Activated T-helper 1 cell treated with Interleukin-2 at 50 U/mL for 16 hours (primary cell): ENCODE results near the gene SEPTIN12.
A peak's percentile ranks its signal among the peaks of the same experiment; 100 is the strongest.

Source experiments
- DNase-seq: peaks from one replicate; pipeline ENCODE4 v3.0.0-alpha.2; 2020; ENCODE audit warnings: low read depth

The SEPTIN12 gene

DNA sequence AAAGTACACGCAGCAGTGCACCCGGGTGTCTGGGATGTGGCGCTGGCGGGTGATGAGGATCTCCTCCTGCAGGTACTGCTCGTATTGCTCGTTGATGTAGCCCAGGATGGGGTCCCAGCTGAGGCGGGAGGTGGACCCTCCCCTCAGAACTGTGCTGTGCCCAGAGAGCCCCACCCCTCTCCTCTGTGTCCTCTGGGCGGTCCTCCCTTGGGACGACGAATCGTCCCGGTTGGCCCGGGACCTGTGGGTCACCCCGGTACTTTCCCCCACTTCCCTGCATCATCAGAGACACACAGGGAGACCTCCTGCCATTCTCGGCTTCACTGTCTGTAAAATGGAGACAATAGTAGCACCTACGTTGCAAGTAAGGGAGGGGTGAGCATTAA, 4.2 kb downstream of the SEPTIN12 start:
- DNase-seq: no peak

DNA sequence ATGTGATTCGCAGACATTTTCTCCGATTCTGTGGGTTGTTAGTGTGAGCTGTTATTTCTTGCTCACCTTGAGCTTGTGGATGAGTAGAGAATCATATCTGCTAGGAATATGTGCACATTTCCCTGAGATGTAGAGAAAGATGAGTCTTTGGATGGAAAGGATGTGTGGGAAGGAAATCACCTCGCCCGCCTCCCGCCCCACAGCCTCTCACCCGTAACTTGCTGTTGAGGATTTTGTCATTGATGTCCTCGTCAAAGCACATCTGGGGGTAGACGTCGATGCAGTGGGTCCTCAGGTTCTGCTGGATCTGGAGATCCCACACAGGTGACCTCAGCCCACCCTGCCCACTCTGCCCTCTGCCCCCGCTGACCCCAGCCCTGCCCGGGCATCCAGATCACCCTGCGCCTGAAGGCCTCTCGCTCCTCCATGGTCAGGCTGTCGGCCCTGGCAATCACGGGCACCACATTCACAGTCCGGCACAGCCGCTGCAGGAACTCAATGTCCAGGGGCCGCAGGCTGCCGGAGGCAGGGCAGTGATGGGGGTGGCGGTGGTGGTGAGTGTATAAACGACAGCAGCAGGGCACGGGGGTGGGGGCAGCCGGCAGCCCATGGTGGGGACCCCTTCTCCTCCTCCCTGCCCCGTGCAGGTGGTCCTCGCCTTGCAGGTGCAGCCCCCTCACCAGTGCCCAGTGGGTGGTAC, 4.7 kb downstream of the SEPTIN12 start:
- DNase-seq: no peak

DNA sequence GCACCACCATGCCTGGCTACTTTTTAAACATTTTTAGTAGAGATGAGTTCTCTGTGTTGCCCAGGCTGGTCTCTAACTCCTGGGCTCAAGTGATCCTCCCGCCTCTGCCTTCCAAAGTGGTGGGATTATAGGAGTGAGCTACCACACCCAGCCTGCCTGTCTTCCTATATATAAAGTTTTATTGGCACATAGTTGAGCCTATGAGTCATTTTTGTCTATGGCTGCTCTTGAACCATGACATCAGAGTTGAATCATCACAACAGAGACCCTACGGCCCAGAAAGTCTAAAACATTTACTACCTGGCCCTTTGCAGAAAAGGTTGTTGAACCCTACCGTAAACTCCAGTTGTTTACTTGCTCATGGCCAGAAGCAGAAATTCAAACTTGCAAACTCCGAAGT, 7.9 kb downstream of the SEPTIN12 start:
- DNase-seq: no peak

DNA sequence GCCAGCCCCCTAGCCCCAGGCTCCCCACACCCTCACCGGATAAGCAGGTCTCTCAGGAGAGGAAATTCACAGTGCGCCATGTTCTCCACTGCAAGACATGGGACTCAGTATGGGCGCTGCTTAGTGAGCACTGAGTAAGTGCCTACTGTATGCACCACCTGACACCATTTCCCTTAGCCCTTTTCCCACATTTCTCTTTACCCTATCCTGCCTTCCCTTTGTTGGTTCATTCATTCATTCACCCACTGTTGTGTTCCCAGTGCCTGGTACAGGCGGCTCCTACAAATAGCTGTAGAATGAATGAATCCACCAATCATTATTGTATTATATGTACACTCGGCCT, 10.1 kb downstream of the SEPTIN12 start:
- DNase-seq: no peak

DNA sequence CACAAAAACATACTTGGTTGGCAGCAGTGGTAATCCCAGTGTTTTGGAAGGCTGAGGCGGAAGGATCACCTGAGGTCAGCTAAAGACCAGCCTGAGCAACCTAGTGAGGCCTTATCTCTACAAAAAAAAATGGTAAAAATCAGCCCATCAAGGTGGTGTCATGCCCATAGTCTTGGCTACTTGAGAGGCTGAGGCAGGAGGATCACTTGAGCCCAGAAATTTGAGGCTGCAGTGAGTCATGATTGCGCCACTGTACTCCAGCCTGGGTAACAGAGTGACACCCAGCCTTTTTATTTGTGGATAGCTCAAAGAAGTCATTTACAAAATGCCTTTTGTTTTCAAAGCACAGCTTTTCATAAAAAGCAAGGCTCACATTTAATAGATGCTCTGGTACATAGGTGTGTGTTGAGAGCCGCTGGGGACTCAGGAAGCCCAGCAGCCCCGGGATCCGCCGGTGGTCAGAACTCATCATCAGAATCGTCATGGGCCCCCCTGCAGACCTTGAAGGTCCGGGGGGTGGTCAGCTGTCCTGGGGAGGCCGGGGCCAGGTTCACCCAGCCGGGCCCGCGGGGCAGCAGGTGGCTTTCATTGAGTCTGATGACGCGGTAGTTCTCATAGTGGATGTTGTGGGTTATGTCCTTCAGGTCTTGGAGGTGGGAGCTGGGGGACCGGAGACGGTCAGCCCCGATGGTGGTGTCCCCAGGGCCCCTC, 10.7 kb downstream of the SEPTIN12 start:
- DNase-seq: no peak

DNA sequence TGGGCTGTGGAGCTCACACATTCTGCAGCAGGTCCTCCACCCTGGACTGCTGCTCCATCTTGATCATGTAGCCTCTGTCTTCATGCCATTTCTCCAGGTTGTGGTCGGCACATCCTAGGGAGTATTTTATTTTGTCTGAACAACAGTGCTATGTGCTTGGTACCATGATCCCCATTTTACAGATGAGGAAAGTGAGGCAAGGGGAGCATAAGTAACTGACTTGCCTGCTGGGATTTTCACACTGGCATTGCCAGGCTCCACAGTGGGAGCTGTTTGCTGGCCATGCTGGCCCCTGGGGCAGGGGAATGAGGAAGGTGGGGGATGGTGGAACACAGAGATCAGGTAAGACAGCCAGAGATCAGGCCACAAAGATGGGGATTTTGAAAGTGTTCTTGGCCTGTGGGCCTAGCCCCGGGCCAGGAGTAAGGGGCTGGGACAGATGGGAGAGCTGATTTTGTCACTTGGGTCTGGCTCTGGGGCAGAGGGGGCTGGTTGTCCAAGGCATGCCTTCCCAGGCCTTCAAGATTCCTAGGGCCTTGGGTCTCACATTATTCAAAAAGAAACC, 11.9 kb downstream of the SEPTIN12 start:
- no peak for DNase-seq

DNA sequence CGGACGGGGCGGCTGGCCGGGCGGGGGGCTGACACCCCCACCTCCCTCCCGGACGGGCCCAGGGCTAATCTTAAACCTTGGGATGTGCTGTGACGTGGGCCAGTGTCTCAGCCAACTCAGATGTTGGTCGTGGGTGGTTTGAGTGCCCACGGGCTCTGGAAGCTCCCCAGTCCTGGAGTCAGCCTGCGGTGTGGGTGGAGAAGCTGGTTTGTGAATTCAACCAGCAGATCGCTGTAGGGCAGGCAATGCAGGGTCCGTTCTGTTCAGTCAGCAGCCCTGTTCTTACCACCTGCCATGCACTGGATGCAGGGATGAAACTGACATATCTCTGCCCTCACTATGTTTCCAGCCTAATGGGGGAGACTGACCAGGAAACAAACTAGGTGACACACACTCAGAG, 13.1 kb downstream of the SEPTIN12 start:
- no peak for DNase-seq

DNA sequence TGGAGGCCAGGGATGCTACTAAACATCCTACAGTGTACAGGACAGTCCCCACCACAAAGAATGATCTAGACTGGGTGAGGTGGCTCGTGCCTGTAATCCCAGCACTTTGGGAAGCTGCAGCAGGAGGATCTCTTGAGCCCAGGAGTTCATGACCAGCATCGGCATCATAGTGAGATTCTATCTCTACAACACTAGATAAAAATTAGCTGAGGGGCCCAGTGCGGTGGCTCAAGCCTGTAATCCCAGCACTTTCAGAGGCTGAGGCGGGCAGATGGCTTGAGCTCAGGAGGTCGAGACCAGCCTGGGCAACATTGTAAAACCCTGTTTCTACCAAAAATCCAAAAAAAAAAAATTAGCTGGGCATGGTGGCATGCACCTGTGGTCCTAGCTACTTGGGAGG, 15.8 kb downstream of the SEPTIN12 start:
- no peak for DNase-seq

DNA sequence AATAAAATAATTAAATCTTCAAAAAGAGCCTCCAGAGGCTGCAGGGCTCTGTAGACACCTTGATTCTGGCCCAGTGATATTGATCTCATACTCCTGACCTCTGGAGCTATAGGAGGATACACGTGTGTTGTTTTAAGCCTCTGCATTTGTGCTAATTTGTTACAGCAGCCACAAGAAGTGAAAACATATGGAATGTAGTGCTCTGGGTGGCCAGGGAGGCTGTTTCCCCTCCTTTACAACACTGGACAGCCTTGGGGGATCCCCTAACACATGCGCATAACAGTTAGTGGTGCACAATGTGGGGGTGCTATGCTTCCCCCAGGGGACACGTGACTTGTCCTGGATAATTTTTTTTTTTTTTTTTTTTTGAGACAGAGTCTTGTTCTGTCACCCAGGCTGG, 16.5 kb downstream of the SEPTIN12 start:
- DNase-seq: no peak

DNA sequence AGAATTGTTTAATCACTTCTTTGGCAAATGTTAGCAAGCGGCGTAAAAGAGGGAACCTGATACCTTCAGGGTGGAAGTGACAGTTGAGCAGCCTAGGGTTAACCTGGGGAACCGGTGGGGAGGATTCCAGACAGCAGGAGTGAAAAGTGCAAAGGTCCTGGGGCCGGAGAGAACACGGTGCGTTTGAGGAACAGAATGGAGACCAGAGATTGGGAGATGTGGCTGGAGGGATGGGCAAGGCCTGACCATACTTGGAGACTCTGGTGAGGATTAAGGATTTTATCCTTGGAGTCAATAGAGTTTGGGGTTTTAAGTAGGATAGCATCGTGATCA, 18.9 kb downstream of the SEPTIN12 start:
- DNase-seq: no peak

DNA sequence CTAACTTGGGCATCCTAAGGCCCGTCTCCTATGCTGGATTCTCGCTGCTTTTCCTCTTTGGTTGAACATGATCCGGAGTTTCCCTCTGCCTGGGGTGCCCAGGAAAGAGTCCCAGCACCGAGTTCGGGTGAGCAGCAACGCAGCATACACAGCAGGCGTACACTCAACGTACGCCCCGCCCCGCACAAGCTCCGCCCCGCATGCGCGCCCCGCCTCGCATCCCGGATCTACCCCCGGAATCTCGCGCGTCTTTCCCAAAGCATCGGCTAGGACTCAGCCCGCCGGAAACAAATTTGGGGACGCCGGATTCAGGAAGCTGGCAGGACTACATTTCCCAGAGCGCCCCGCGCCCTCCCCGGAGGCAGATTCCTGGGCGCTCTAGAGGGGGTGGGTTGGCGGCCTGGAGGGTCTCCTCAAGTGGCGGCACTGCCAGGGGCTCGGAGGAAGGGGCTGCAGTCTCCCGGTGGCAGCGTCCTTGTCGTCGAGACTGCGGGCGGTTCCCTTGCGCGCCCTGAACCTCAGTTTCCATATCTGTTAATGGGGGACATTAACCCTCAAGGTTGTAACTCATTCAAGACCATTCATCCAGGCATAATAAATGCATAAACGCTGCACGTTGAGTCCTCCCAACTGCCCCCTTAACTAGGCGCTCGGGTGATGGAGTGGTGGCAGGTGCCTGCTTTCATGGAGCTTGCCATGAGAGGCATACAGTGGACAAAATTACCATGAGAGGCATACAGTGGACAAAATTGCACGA, 19.4 kb downstream of the SEPTIN12 start:
- peak; percentile 76 for DNase-seq

DNA sequence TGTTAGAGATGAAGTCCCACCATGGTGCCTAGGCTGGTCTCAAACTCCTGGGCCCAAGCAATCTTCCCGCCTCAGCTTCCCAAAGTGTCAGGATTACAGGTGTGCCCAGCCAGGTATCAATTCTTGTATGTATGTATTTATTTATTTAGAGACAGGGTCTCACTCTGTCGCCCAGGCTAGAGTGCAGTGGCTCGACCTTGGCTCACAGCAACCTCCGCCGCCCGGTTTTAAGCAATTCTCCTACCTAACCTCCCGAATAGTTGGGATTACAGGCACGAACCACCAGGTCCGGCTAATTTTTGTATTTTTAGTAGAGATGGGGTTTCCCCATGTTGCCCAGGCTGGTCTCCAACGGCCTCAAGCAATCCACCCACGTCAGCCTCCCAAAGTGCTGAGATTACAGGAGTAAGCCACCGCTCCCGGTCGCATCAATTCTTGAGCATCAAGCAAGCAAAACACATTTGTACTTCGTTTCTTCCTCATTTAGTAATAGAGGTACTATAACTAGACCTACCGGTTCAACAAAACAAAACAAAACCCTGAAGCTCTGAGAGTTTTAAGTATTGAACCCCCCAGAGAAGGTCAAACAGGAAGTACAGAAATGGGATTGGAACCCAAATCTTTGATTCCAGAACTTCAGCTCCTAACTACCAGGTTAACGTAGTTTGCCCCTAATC, 20.1 kb downstream of the SEPTIN12 start:
- DNase-seq: no peak

DNA sequence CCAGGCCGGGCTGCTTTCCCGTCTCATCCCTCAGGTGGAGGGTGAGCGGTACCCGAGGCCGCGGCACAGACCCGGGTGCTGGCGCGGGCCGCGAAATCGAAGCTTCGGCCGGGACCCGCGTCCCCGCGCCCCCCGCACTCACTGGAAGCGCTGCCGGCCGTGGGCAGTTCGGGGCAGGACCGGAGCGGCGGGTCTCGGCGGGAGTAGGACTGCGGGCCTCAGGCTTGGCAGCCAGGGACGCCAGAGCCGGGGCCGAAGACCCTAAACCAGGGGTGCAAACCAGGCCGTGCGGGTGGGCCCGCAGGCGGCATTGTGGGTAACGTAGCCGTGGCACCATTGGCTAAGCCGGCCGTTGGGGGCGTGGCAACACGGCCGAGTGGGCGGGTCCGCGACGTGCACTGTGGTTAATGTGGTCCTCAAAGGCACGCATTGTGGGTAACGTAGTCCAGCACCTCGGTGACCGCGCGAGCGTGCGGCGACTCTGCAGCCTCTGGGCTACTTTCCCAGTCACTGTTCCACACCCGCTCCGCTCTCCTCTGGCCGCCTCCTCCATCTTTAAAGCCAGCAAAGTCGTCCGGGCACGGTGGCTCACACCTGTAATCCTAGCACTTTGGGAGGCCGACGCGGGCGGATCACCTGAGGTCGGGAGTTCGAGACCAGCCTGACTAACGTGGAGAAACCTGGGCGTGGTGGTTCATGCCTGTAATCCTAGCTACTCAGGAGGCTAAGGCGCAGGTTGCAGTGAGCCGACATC, 21.1 kb downstream of the SEPTIN12 start, which contains the start of gene ZNF500:
Gene ZNF500, minus strand, starts transcription at position 288 of the 754 bp plus-strand sequence. CDS start 1,184 bp downstream, outside the sequence.
- DNase-seq: peak; percentile 94

DNA sequence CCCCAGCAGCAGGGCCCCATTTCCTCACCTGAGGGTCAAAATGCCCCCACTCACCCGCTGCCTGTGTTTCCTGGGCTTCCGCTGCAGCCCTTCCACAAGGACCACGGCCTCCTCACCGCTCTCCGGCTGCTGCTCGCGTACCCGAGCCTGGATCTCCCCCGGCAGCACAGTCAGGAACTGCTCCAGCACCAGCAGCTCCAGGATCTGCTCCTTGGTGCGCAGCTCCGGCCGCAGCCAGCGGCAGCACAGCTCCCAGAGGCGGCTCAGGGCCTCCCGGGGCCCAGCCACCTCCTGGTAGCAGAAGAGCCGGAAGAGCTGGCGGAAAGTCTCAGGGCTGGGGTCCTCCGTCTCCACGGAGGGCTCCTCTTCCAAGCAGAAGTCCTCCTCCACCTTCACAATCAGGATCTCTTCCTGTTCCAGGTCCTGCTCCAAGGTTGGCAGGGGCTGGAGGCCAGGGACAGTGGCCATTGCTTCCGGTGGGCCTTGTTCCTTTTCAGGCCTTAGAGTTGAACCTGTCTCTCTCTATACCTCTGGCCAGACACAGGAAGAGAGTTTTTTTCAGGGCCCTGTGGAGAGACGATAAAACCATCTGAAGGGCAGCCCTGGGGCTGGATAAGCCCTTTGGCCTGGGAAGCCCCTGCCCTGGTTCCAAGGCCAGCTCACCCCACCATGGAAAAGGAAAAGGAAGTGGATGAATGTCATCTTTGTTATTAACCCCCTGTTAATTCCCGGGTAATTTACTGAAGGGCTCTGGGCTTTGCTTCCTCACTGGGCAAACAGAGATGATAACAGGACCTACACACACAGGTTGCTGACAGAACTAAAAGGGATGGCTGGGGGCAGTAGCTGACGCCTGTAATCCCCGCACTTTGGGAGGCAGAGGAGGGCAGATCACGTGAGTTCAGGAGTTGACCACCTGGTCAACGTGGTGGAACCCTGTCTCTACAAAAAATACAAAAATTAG, 22.4 kb downstream of the SEPTIN12 start:
- DNase-seq: no peak

DNA sequence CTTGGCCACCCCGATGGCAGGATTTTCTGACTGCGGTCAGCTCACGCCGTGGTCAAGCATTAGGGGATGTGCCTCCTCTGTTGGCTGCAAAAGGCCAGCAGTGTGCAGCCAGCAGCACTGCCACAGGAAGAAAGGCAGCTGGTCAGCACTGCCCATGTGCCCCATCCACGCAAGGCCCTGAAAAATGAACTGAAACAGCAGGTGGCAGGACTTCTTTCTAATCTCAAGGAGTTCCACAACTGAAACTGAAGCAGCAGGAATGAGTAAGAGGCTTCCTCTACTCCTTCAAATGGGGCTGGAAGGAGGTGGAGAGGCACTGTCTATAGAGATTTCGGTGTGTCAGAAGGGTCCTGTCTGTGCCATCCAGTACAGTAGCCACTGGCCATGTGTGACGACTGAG, 24.4 kb downstream of the SEPTIN12 start:
- DNase-seq: no peak

DNA sequence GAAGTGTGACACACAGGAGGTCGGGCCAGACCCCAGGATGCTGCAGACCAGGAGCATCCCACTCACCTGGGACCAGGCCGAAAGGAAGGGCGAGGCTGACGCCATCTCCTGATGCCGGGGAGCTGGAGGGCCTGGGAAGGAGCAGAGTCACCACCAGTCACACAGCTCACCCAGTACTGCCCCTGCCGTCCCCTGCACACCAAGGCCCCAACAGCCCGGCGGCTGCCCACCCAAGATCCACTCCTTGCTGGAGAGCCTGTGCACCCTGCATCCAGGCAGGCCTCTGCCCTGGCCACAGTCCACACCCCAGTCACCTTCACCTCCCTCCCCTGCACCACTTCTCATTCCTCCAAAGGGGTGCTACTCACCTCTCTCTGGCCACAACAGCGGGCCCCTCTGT, 25.9 kb downstream of the SEPTIN12 start:
- no peak for DNase-seq

DNA sequence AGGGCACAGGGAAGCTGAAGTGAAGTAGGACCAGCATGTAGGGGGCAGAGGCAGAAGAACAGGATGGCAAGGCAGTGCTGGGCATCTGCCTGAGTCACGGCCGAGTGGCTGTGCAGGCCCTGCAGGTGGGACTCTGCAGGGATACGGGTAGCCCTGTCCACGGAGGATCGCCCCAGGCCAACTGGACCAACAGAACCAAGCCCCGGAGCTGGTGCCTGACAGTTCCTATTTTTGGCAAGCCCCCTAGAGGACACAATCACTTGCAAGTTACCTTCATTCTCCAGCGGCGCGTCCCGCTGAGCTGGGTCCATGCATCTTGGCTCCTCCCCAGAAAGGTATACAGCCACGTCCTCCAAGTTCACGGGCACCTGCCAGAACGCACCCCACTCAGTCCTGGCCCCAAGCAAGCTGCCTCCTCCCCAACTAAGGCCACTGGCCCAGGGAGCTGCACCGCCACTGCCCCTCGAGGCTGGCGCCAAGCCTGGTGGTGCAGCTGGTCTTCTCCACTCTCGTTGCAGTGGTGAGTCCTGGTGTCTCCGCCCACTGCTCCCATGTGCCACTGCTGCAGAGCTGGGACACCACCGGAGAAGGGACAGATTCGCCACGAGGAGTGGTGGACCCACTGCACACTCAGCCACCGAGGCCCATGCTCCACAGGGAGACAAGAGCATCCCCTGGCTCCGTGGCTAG, 27.8 kb downstream of the SEPTIN12 start:
- DNase-seq: no peak

DNA sequence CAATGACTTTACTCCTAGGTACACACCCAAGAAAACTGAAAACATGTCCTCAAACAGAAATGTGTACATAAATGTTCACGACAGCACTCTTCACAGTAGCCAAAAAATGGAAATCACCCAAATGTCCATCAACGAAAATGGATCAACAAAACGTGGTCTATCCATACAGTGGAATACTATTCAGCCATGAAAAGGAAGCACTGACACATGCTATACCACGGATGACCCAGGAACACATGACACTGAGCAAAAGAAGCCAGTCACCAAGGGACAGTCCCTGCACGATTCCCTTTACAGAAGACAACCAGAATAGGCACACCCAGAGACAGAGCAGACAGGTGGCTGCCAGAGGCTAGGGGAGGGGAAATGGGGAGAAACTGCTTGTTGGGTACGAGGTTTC, 32.5 kb downstream of the SEPTIN12 start:
- DNase-seq: no peak

DNA sequence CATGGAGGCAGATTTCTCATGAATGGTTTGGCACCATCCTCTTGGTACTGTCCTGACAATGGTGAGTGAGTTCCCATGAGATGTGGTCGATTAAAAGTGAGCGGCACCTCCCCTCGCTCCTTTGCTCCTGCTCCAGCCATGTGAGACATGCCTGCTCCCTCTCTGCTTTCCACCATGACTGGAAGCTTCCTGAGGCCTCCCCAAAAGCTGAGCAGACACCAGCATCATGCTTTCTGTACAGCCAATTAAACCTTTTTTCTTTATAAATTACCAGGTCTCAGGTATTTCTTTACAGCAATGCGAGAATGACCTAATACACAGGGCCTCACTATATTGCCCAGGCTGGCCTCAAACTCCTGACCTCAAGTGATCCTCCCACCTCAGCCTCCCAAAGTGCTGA, 33.3 kb downstream of the SEPTIN12 start:
- no peak for DNase-seq

DNA sequence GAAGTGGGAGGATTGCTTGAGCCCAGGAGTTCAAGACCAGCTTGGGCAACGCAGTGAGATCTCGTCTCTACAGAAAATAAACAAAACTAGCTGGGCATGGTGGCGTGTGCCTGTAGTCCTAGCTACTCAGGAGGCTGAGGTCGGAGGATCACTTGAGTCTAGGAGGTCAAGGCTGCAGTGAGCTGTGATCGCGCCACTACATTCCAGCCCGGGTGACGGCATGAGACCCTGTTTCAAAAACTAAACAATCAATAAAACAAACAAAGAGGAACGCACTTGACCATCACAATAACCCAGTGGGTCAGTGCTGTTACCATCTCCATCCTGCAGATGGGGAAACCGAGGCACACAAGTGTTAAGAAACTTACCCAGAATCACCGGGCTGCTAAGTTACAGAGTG, 34.9 kb downstream of the SEPTIN12 start:
- DNase-seq: no peak
